GM19238 (cell line): Measurements from ENCODE around the gene APP.
"Not testable (repeated sequence)": the region's sequence is repeated elsewhere in the genome, so short reads cannot be mapped to it uniquely, and the experiment has no call there.

Experiments used
- DNase-seq: peaks from one replicate; pipeline ENCODE4 v3.0.0; 2011; ENCODE audit warnings: low spot score; ENCODE audit not compliant: insufficient read length

APP gene

GRCh38 chr21:25944672-25945213, 225.8 kb downstream of the APP start:
- no peak for DNase-seq

- DNase-seq: no peak
Observed at GRCh38 chr21:25944082-25944481, 226.5 kb downstream of the APP start.

GRCh38 chr21:25942135-25942534, 228.4 kb downstream of the APP start:
- no peak for DNase-seq

- DNase-seq: no peak
Observed at GRCh38 chr21:25939396-25939761, 231.2 kb downstream of the APP start.

- no peak for DNase-seq
Observed at GRCh38 chr21:25938658-25939395, 231.7 kb downstream of the APP start.

- DNase-seq: no peak
Observed at GRCh38 chr21:25936776-25937175, 233.8 kb downstream of the APP start.

- no peak for DNase-seq
Observed at GRCh38 chr21:25934771-25935224, 235.8 kb downstream of the APP start.

DNA sequence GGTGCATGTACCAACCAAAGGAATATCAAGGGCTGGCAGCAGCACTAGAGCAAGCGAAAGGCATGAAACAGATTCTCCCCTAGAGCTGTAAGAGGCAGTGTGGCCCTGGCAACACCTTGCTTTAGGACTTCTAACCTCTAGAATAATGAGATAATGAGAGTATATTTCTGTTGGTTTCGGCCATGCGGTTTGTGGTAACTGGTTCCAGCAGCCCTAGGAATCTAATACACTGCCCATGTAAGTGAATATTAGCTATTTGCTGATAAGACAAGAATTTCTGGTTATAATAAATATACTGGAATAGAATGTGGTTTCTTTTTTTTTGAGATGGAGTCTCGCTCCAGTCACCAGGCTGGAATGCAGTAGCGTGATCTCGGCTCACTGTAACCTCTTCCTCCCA, 236.4 kb downstream of the APP start:
- no peak for DNase-seq

DNA sequence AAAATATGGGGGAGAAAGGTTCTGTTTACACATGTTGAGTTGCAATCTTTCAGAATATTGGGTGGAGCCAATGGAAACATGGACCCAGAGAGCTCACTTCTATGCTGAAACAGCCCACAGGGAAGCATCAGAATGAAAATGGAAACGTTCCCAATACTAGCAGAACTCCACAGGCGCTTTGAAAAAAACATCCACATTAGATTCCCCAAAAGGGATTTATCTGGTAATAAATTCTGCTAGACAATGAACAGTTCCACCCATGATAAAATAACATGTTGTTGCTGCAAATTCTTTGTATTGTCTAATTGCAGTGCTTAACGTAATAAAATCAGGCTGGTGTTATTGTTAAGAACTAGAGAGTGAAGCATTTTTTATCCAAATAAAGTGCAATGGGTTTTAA, 238.8 kb downstream of the APP start:
- DNase-seq: no peak

DNA sequence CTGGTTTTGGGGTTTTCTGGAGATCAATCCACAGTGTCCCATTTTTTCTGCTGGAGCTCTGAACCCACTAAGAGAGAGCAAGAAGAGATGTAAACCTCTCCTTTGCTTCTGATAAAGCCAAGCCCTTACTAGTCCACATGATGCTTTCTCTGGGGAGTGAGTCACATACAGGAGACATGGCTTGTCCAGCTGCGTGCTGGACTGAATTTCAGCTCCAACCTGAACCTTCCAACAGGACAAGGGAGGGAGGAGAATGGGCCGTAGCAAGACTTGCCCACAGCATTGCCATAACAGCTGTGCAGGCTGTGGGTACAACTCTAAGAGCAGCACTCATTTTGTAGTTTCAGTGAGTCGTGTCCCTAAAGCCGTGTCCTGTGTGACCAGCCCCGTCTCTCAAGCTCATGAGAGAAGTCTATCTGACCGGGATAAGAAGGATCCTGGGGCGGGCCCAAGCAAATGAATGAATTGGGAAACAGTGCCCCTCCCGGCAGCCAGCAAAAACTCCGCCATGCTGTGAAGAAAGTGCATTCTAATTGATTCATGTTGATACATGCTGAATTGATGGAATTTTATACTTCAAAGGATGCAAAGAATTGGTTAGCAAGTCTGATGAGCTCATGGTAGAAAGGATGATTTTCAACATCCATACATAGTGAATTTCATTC, 240.6 kb downstream of the APP start:
- DNase-seq: no peak

DNA sequence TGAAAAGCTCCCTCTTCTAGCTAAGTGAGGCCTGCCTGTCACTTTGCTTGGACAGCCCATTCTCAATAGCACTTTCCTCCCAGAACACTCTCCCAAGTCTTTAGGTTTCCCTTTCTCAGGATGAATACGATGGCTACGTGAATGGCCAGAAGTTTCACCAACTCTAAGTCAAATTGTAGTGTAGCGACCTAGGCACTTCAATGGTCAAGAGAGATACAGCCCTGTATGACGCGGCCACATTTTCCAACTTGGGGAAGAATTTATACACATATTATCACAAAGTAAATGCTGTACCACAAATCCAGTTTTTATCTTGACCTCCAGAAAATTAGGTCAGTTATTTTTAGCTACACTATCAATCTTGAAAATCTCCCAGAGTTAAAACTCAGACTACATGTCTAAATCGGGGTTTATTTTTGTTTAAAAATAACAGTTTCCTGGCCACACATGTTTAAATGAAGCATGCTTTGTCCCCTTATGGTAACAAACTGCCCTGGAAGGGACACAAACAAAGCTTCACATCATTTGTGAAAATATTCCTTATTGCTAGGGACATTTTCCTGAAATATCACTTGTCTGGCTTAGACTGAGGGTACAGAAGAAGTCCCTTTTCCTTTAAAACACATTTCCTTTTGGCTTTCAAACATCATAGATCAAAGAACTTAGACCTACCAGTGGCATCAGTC, 243.2 kb downstream of the APP start:
- DNase-seq: no peak

DNA sequence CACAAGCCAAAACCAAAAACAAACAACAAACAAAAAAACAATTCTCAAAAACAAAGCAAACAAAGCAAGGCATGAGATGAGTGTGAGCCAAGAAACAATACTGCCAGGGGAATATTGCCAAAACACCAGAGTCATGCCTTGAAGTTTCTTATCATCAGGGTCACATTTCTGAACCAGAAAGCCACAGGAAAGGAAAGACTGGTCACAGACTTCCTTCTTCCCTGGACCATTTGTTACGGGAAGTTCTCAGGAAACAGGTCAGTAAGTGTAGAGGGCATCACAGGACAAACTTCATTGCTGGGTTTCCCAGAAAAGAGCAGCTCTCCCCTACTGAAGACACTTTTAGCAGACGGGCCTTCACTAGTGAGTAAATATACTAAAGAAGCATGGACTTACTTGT, 244.6 kb downstream of the APP start:
- DNase-seq: no peak

DNA sequence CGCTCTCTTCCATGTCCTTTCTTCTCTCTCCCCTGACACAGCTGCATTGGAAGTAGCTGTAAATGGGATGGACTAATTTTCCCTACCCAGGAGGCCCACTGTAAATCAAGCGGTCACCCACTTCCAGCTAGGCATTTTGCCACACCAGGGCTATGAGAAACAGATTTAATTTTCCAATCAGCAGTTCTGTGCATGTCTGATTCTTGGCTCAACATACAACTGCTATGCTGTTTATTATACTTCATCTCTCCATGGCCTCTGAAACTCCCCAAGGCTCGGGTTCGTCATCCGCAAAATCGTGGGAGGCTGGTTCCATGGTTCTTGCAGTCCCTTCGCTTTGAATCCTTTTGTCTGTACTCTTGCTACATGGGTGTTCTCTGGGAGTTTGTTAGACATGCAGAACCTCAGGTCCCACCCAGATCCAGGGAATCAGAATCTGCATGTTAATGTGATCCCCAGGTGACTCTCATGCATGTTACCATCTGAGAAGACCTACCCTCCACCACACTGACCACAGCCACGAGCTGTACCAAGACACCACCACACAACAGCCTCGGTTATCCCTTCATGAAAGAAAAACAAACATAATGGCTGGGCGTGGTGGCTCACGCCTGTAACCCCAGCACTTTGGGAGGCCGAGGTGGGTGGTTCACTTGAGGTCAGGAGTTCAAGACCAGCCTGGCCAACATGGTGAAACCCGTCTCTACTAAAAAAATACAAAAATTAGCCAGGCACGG, 245.3 kb downstream of the APP start:
- DNase-seq: no peak

DNA sequence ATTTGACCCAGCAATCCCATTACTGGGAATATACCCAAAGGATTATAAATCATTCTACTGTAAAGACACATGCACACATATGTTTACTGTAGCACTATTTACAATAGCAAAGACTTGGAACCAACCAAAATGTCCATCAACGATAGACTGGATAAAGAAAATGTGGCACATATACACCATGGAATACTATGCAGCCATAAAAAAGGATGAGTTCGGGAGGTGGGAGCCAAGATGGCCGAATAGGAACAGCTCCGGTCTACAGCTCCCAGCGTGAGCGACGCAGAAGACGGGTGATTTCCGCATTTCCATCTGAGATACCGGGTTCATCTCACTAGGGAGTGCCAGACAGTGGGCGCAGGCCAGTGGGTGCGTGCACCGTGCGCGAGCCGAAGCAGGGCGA, 252.4 kb downstream of the APP start:
- DNase-seq: not testable (repeated sequence)

DNA sequence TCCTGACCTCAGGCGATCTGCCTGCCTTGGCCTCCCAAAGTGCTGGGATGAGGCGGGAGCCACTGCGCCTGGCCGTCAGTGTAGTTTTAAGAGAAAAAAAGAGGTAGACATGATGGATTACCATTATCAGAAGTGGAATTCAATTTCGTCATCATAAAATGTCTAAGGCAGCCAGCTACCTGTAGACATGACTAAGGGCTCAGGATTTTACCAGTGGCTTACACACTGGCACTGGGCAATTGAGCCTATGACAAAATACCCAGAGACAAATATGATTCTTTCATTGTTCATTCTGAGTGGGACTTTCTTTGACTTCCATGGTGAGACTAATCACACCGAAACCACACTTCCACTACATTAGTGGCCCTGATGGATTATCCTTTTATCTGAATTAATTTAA, 254.3 kb downstream of the APP start:
- no peak for DNase-seq

GRCh38 chr21:25913479-25913878, 257.1 kb downstream of the APP start:
- no peak for DNase-seq

DNA sequence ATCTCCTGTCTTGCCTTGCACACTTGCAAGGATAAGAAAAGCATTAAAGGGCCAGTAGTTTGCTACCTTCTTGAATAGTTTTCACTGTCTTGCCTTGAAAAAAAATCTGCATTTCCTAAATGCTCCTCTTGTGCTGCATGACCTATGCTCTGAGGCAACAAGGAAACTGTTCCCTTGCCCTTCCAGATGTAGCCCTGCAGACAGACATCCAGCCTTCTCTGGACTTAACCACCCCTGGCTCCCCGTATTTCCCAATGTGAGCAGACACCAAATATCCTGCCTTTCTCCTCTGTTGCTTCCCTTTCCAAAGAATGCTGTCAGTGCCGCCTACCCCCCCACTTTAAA, 258.2 kb downstream of the APP start:
- no peak for DNase-seq

DNA sequence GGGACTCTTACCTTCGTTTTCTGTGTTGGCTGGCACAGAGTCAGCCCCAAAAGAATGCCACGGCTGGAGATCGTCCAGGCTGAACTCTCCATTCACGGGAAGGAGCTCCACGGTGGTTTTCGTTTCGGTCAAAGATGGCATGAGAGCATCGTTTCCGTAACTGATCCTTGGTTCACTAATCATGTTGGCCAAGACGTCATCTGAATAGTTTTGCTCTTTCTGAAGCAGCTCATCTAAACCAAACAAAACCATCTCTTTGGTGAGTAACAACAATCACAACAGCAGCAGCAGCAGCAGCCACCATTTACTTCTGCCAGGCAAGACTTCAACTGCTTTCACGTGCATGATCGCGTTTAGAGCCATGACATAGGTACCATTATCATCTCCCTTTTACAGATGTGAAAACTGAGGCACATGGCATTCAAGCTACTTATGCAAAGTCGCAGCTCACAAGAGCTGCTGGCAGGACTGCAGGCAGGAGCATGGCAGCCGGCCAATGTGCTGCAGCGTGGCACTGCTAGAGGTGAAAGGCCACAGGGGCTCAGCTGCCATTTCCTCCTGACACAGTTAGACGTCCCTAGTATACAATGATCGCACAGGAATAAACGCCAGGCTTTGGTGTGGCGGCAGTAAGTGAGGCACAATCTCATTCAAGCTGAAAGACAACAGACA, 258.7 kb downstream of the APP start:
- DNase-seq: no peak

DNA sequence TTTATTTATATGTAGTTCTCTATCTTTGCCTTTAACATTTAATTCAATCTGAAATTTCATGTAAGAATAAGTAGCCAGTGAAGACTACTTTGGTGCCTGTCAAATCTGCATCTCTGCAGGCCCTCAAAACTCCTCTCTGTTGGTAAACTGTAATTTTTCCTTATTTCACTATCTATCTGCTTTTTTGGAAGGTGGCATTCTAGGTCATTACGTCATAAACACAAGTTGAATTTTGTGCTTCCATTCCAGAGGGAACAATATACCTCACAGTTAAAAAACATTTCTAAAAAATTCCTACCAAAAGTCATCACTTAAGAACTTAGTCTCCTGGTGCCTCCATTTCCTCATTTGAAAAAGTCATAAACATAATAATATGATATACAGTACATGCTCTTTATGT, 259.8 kb downstream of the APP start:
- DNase-seq: no peak

DNA sequence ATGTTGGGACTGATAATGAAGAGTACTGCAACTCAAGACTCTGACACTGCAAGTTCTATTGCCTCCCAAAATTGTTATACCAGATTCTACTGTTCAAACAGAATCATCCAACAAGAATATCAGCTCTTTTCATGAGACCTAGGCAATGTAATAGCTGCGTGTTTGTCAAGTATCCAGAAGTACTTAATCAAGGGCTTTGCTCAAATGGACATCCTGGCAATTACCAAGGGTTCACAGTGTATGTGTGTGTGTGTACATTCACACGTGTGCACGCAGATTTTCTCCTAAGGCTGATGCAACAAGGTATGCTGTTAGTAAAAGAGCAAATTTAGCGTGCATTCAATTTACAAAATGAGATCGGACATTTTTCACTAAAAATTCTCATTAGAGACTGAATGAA, 261.2 kb downstream of the APP start:
- no peak for DNase-seq

DNA sequence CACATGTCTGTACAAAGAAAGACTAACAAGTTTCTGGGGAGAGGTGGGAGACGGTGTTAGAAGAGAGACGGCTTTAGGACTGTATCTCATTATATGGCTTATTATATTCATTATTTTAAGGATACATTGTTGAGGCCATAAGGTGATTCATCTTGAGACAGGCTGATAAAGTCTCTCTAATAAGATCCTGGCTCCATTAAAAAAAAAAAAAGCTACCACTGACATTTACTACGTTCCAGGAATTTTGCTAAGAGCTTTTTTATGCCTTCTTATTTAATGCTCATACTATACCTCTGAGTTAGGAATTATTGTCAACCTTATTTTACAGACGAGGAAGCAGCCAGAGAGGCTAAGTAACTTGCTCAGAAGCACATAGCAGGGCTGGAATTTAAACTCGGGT, 262.1 kb downstream of the APP start:
- DNase-seq: no peak
